GM12872 (cell line): ENCODE measurements around the gene KCNN3.

Experiments used
- CTCF ChIP-seq: IDR thresholded peaks from 3 replicates; pipeline ENCODE4 v1.5.1; 2011; ENCODE audit warnings: low read depth, mild to moderate bottlenecking, low read length, moderate library complexity; ENCODE audit not compliant: insufficient read depth

Gene KCNN3

GRCh38 chr1:154809436-154810413 lies 60.4 kb downstream of the KCNN3 start:
- no peak for TF ChIP-seq CTCF

- no peak for TF ChIP-seq CTCF
These were observed 61.2 kb downstream of the KCNN3 start for GRCh38 chr1:154808909-154809262.

DNA sequence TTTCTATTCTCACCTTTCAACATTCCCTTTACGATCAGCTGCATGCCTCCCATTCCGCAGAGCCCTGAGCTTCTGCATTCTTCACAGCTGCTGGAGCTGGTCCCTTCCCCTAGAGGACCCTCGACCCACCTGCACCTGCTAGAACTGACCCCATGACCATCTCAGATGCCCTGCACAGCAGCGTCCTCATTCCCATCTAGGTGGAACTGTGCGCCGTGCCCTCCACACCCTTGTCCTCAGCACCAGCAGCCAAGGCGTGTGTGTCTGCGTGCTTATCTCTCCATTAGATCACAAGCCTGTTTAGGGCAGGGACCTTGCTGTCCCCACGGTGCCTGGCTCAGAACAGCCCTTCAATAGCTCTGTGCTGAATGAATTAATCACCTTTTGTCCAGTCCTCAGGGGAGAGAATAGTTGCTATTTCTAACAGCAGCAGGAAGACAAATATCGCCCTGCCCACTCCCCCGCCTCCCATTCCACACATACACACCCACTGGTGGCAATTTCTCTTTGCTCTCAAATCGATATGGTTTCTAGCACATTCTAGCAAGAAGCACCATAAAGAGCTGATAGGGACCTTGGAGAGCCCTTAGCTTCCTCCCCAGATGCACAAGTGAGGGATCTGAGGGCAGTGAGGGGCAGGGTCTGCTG lies 61.7 kb downstream of the KCNN3 start:
- no peak for TF ChIP-seq CTCF

GRCh38 chr1:154807048-154807591 lies 63.0 kb downstream of the KCNN3 start:
- TF ChIP-seq CTCF, result peak; percentile 51; the same call in 2 of the 3 replicates

DNA sequence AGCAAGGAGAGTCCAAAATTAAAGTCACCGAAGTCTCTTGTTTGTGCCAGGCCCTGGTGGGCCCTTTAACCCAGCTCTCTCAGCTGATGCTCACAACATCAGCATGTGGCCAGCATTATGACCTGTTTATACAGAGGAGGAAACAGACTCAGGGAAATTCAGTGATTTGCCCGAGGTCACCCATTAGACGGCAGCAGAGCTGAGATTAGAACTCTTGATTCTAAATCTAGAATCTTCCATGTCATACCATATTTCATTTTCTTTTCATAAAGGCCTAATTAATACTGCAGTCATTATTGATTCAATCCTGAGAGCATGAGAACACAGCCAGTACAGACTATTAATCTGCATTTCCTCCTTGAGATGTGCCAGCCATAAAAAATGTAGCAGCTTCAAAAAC lies 63.7 kb downstream of the KCNN3 start:
- no peak for TF ChIP-seq CTCF

- TF ChIP-seq CTCF, result no peak
These were observed 66.8 kb downstream of the KCNN3 start for GRCh38 chr1:154802982-154803920.
